ENCODE data around the gene PTPRO. TPM values are rescaled to one million over a fixed set of nuclear protein-coding genes. Genes with fewer than 3 reads are reported as not detected.

Gene PTPRO
- polyA plus RNA-seq, 1 of the 3 experiments (the other 2 are of a cell fraction), result 1.4 TPM

GRCh38 chr12:15393037-15393436, 70.7 kb downstream of the PTPRO start:
- CTCF ChIA-PET, result interaction anchor here (1.2 kb wide), 1 partner anchor 8 kb away, joined by 3 read pairs; no protein-coding TSS in a partner anchor

GRCh38 chr12:15393995-15394394, 71.7 kb downstream of the PTPRO start:
- TF ChIP-seq ZBTB33 (IDR thresholded peaks at IDR 0.05; ENCODE audit: borderline replicate concordance, low read depth) (no peak), GABPA (IDR thresholded peaks at IDR 0.05; ENCODE audit: low read depth) (no peak), ELF1 (IDR thresholded peaks at IDR 0.05) (no peak), USF1 (IDR thresholded peaks at IDR 0.05; ENCODE audit: borderline replicate concordance, low read depth) (no peak), MAX (IDR thresholded peaks at IDR 0.05; ENCODE audit: low read depth) (no peak), FOXJ3 (CRISPR knock-in tag; IDR thresholded peaks at IDR 0.05) (no peak), MEF2A (IDR thresholded peaks at IDR 0.05; ENCODE audit: borderline replicate concordance, low read depth) (no peak), PBX3 (IDR thresholded peaks at IDR 0.05) (0 out of 2 replicates have a peak, but pooled peaks have one; percentile 9), POLR2AphosphoS5 (IDR thresholded peaks at IDR 0.05; ENCODE audit: low read depth, low read length) (no peak)
- POLR2A ChIA-PET, result no interaction called here
- Histone ChIP-seq H4K20me1 (ENCODE audit: insufficient read depth) (no peaks in the 10 kb centered on the region), H3F3A (replicated peaks; ENCODE audit: insufficient read depth) (no peaks in the 10 kb centered on the region), H3K9me3 (no peaks in the 10 kb centered on the region), H3K79me2 (ENCODE audit: insufficient read depth) (no peaks in the 10 kb centered on the region), H3K36me3 (replicated peaks in 1 of 2; ENCODE audit: control insufficient read depth in 1 of 2, insufficient read depth in 2 of 2, low read length in 1 of 2) (no peaks in the 10 kb centered on the region), H3K9ac (no peak overlapping the region), H3K27me3 (ENCODE audit: insufficient read depth) (no peaks in the 10 kb centered on the region), H3K27ac (ENCODE audit: low read depth in 2 of 2, low read length in 1 of 2) (no peak overlapping the region), H3K4me1 (ENCODE audit: control insufficient read depth in 1 of 2, insufficient read depth in 2 of 2, low read depth in 1 of 2, low read length in 1 of 2) (no peaks in the 10 kb centered on the region; a peak in 1 of 4 replicates), H2AFZ (ENCODE audit: low read depth) (no peak overlapping the region), H3K4me3 (ENCODE audit: low read depth in 2 of 2, low read length in 1 of 2) (no peak overlapping the region), H3K9me2 (no peaks in the 10 kb centered on the region), H3K4me2 (no peak overlapping the region)
- DNase-seq, result no peak
- CTCF ChIA-PET, result no interaction called here

More at GRCh38 chr12:15393037-15393436, 70.7 kb downstream of the PTPRO start:
- H3K27ac ChIP-seq (ENCODE audit: low read depth in 2 of 2, low read length in 1 of 2), result no peak overlapping the region
- H3K79me2 ChIP-seq (ENCODE audit: insufficient read depth), result no peaks in the 10 kb centered on the region
- DNase-seq, result no peak
- WGBS (ENCODE audit: low lambda C conversion rate), result 63% methylated on average over 1 of the region's 1 CpG
- POLR2A ChIA-PET, result no interaction called here
- H3K9me2 ChIP-seq, result no peaks in the 10 kb centered on the region
- H4K20me1 ChIP-seq (ENCODE audit: insufficient read depth), result no peaks in the 10 kb centered on the region
- no peaks in the 10 kb centered on the region for H3K9me3 ChIP-seq
- H3K4me1 ChIP-seq (ENCODE audit: control insufficient read depth in 1 of 2, insufficient read depth in 2 of 2, low read depth in 1 of 2, low read length in 1 of 2), result no peaks in the 10 kb centered on the region; a peak in 1 of 4 replicates
- TF ChIP-seq FOXM1 (IDR thresholded peaks at IDR 0.05; ENCODE audit: low read depth) (no peak), EP300 (IDR thresholded peaks at IDR 0.05; ENCODE audit: borderline replicate concordance in 1 of 2, low read depth in 1 of 2, low read length in 1 of 2) (no peak), POLR2AphosphoS5 (IDR thresholded peaks at IDR 0.05; ENCODE audit: low read depth, low read length) (no peak), RCOR1 (IDR thresholded peaks at IDR 0.05; ENCODE audit: low read length) (no peak), RFX5 (IDR thresholded peaks at IDR 0.05; ENCODE audit: low read length) (no peak), JUND (IDR thresholded peaks at IDR 0.05) (no peak), RAD21 (IDR thresholded peaks at IDR 0.05; ENCODE audit: low read length) (no peak), RXRA (IDR thresholded peaks at IDR 0.05; ENCODE audit: borderline replicate concordance, low read depth) (no peak), NFIC (IDR thresholded peaks at IDR 0.05; ENCODE audit: borderline replicate concordance) (no peak)
- H3K36me3 ChIP-seq (replicated peaks in 1 of 2; ENCODE audit: control insufficient read depth in 1 of 2, insufficient read depth in 2 of 2, low read length in 1 of 2), result no peaks in the 10 kb centered on the region
- no peaks in the 10 kb centered on the region for H3F3A ChIP-seq (replicated peaks; ENCODE audit: insufficient read depth)
- no peaks in the 10 kb centered on the region for H3K27me3 ChIP-seq (ENCODE audit: insufficient read depth)
- H2AFZ ChIP-seq (ENCODE audit: low read depth), result no peak overlapping the region
- H3K9ac ChIP-seq, result no peak overlapping the region
- H3K4me3 ChIP-seq (ENCODE audit: low read depth in 2 of 2, low read length in 1 of 2), result no peak overlapping the region
- no peak overlapping the region for H3K4me2 ChIP-seq

All from SK-N-SH (cell line).